Caco-2 (cell line): ENCODE measurements around the gene HOXA1. TPM values are rescaled to one million over a fixed set of nuclear protein-coding genes. Genes with fewer than 3 reads are reported as not detected.

Source experiments
- BruUV-seq: library from RNA; stranded (reverse); fragments of 400-500 nt; replicated peaks from 2 replicates; lab custom pipeline; 2021; lab: Mats Ljungman, UMichigan
- CTCF ChIA-PET: fragments of 300-600 bp; sonication (Branson Sonifier 250); formaldehyde crosslinking; loops from one replicate; lab custom pipeline; 2022; ENCODE audit warnings: antibody characterized with exemption; lab: Charles Lee
- POLR2A ChIA-PET: fragments of 300-600 bp; sonication (Branson Sonifier 250); formaldehyde crosslinking; loops from one replicate; lab custom pipeline; 2022; ENCODE audit warnings: antibody characterized with exemption; lab: Charles Lee
- DNase-seq, 2 experiments: peaks; one replicate each; pipeline versions ENCODE4 v3.0.0 to v3.0.0-alpha.2; 2020 to 2022
- H3K27me3 ChIP-seq: replicated peaks from 2 replicates; pipeline ENCODE4 v1.6.0; 2011; ENCODE audit warnings: low read length; ENCODE audit not compliant: control insufficient read depth, insufficient read depth
- H3K36me3 ChIP-seq: 2 replicates; pipeline ENCODE4 v1.5.1; 2011; ENCODE audit warnings: low read length; ENCODE audit not compliant: control insufficient read depth, insufficient read depth
- H3K4me1 ChIP-seq: fragments of 250-450 bp; sonication (Bioruptor Pico); 2 replicates; pipeline ENCODE4 v1.5.1; 2020; ENCODE audit warnings: mild to moderate bottlenecking
- H3K4me3 ChIP-seq: 2 replicates; pipeline ENCODE4 v1.5.1; 2011; ENCODE audit warnings: low read depth, mild to moderate bottlenecking, control low read depth, low read length
- H3K9me3 ChIP-seq: fragments of 250-450 bp; sonication (Bioruptor Pico); 2 replicates; pipeline ENCODE4 v1.5.1; 2020; ENCODE audit warnings: mild to moderate bottlenecking, moderate library complexity
- H3K27ac Mint-ChIP-seq: one replicate; pipeline ENCODE4 v1.8.0; 2022; ENCODE audit warnings: mixed read lengths; ENCODE audit not compliant: unreplicated experiment
- H3K27me3 Mint-ChIP-seq: one replicate; pipeline ENCODE4 v1.8.0; 2022; ENCODE audit warnings: mixed read lengths; ENCODE audit not compliant: insufficient read depth, unreplicated experiment
- H3K36me3 Mint-ChIP-seq: one replicate; pipeline ENCODE4 v1.8.0; 2022; ENCODE audit warnings: mild to moderate bottlenecking, mixed read lengths; ENCODE audit not compliant: insufficient read depth, unreplicated experiment
- H3K4me1 Mint-ChIP-seq: one replicate; pipeline ENCODE4 v1.8.0; 2022; ENCODE audit warnings: low read depth, mixed read lengths; ENCODE audit not compliant: unreplicated experiment
- H3K4me3 Mint-ChIP-seq: one replicate; pipeline ENCODE4 v1.8.0; 2022; ENCODE audit warnings: mild to moderate bottlenecking, moderate library complexity, mixed read lengths; ENCODE audit not compliant: unreplicated experiment
- H3K9me3 Mint-ChIP-seq: one replicate; pipeline ENCODE4 v1.8.0; 2022; ENCODE audit warnings: mixed read lengths; ENCODE audit not compliant: unreplicated experiment
- intact Hi-C: fragments of 100-400 bp; cut with micrococcal nuclease; formaldehyde crosslinking; loops from one replicate; pipeline ENCODE4 v1.10.0; 2022; ENCODE audit not compliant: unreplicated experiment
- total RNA-seq: library from RNA; stranded (reverse); gene quantifications from 2 replicates; pipeline ENCODE4 v1.2.3, GENCODE V29; 2022
- TF ChIP-seq, protein P1 (sequence below), 2 experiments: fragments of 200-600 bp in 1 of 2; IDR thresholded peaks; 1 replicate in 1 of 2; 2 replicates in 1 of 2; pipeline versions ENCODE4 v1.5.1 to v1.8.0; 2011 to 2022; ENCODE audit warnings: antibody characterized with exemption in 1 of 2, control low read depth in 1 of 2, inconsistent platforms in 1 of 2, low read depth in 1 of 2, low read length in 1 of 2, mild to moderate bottlenecking in 1 of 2, moderate library complexity in 1 of 2; ENCODE audit not compliant: insufficient read depth in 1 of 2, severe bottlenecking in 1 of 2, unreplicated experiment in 1 of 2

The HOXA1 gene
- total RNA-seq, 1 experiment from 2014 or later: 18.5 TPM

DNA sequence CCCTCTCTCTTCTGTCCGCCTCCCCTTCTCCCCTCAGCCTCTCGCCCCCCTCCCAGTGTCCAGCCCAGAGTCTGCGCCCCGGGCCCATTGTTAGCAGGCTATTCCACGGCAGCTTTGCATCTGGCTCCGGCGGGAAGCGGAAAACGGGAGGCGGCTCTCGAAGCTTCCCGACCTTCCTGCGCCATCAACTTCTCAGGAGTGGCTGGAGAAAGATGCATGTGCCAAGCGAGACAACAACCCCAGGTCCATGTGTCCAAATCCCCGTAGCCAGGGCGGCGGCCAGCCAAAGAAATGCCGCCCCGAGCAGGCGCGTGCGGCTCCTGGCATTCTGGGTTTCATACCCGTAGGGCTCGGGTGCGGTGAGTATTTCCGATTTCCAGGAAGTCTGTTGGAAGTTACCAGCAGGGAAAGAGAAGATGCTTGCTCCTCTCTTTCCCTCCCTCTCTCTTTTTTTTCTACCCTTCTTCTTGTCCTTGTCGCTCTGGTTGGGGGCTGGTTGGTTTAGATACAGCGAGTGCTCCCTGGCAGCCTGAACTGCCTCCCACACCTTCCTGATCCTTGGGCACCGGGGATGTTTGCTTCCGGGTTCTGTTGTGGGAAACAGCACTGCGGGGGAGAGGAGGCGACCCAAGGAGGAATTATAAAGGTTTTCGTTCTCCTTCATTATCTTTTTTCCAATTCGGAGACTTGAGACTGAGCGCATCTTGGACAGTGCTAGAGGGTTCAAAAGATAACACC is 7.9 kb upstream of the HOXA1 start:
- peaks cover 29% of the 10 kb centered on the region for H3K36me3 Mint-ChIP-seq
- H3K4me3 Mint-ChIP-seq: no peak overlapping the region
- H3K27ac Mint-ChIP-seq: no peak overlapping the region
- DNase-seq: no peak
- H3K4me1 Mint-ChIP-seq: no peaks in the 10 kb centered on the region
- ChIA-PET POLR2A (no interaction called here), CTCF (no interaction called here)
- Histone ChIP-seq H3K4me3 (no peak overlapping the region), H3K27me3 (no peaks in the 10 kb centered on the region), H3K9me3 (no peaks in the 10 kb centered on the region), H3K36me3 (no peaks in the 10 kb centered on the region), H3K4me1 (no peaks in the 10 kb centered on the region)
- H3K27me3 Mint-ChIP-seq: no peaks in the 10 kb centered on the region
- intact Hi-C loops: no loop called here
- H3K9me3 Mint-ChIP-seq: no peaks in the 10 kb centered on the region
- BruUV-seq: no TSS peak
- TF ChIP-seq, protein P1, sequence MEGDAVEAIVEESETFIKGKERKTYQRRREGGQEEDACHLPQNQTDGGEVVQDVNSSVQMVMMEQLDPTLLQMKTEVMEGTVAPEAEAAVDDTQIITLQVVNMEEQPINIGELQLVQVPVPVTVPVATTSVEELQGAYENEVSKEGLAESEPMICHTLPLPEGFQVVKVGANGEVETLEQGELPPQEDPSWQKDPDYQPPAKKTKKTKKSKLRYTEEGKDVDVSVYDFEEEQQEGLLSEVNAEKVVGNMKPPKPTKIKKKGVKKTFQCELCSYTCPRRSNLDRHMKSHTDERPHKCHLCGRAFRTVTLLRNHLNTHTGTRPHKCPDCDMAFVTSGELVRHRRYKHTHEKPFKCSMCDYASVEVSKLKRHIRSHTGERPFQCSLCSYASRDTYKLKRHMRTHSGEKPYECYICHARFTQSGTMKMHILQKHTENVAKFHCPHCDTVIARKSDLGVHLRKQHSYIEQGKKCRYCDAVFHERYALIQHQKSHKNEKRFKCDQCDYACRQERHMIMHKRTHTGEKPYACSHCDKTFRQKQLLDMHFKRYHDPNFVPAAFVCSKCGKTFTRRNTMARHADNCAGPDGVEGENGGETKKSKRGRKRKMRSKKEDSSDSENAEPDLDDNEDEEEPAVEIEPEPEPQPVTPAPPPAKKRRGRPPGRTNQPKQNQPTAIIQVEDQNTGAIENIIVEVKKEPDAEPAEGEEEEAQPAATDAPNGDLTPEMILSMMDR (IDR thresholded peaks at IDR 0.05; ENCODE audit: insufficient read depth in 1 of 2, low read depth in 1 of 2, low read length in 1 of 2, severe bottlenecking in 1 of 2, unreplicated experiment in 1 of 2): no peak

DNA sequence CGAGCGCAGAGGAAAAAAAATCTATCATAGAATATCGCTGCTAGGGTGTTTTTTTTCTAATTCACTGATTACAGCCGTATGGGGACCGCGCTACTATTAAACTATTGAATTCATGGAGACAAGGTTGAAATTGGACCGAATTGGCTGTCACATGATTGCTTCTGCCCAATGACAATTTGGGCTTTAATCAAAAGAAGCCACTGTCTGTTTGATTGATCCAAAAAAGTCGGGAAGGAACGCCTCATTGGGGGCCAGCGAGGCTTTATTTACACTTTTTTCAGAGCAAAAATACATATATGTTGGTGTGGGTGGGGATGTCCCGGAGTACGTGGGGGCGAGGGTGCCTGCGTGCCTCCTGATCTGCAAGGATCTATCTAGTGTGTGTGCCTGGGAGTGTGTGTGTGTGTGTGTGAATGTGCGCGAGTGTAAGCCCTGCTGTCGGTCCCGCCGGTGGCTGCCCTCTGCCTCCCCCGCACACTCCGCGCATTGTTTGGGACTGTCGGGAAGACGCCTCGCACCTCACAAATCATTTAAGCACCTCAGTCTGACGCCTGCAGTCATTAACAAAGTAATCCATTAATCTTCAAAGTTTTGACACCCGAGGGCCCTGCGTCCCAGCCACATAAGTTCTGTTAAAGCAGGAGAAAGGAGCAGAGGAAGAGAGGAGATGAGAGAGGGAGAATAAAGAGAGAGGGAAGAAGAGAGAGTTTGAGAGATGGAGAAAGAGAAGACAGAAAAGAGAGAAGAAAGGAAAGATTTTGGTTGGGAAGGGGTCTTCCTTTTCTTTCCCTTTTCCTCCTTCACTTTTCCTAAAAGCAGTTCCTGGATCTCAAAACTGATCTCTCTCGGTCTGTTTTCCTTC is 7.0 kb upstream of the HOXA1 start, which contains the start of gene HOXA2:
TSS of gene HOXA2 (minus strand) at position 103 of the 862 bp plus-strand sequence. CDS start 183 bp downstream, outside the sequence.
- Histone ChIP-seq H3K4me1 (peaks cover 5% of the 10 kb centered on the region), H3K36me3 (no peaks in the 10 kb centered on the region), H3K4me3 (no peak within 1 kb of the TSS), H3K27me3 (no peaks in the 10 kb centered on the region), H3K9me3 (no peaks in the 10 kb centered on the region)
- CTCF ChIA-PET: no interaction called here
- POLR2A ChIA-PET: no interaction called here
- intact Hi-C loops: no loop called here
- DNase-seq: no peak
- no peak within 1 kb of the TSS for H3K4me3 Mint-ChIP-seq
- BruUV-seq: no TSS peak
- H3K27ac Mint-ChIP-seq: no peak within 1 kb of the TSS
- TF ChIP-seq, protein P1 (IDR thresholded peaks at IDR 0.05; ENCODE audit: insufficient read depth in 1 of 2, low read depth in 1 of 2, low read length in 1 of 2, severe bottlenecking in 1 of 2, unreplicated experiment in 1 of 2): no peak
- peaks cover 7% of the 10 kb centered on the region for H3K4me1 Mint-ChIP-seq
- H3K27me3 Mint-ChIP-seq: no peaks in the 10 kb centered on the region
- H3K36me3 Mint-ChIP-seq: peaks cover 27% of the 10 kb centered on the region
- H3K9me3 Mint-ChIP-seq: no peaks in the 10 kb centered on the region

DNA sequence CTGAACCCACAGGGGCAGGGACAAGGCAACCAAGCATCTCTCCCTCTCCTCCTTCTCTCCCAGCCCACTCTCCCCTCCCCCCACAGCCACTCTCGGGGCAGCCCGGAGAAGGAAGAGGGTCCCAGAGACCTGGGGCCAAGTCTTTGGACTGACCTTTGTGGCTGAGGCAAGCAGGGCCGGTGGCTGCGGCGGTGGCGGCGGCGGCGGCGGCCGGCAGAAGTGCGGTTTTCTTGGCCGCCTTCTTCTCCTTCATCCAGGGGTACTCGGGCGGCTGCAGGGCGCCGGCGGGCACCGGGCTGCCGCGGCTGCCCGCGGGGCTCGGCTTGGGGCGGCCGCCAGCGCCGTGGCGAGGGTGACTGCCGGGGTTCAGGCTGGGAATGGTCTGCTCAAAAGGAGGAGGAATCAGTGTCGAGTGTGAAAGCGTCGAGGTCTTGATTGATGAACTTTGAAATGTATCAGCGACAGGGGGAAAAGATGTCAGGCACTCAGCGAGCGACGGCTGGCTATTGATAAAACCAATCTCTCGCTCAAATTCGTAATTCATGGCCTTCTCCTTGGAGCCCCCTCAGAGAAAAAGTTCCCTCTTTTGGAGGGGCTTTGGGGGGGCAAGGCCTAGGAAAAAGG is 6.3 kb upstream of the HOXA1 start:
- DNase-seq: no peak
- Histone ChIP-seq H3K4me1 (peaks cover 10% of the 10 kb centered on the region), H3K36me3 (no peaks in the 10 kb centered on the region), H3K4me3 (no peak overlapping the region), H3K27me3 (no peaks in the 10 kb centered on the region), H3K9me3 (no peaks in the 10 kb centered on the region)
- Mint-ChIP-seq H3K4me3 (no peak overlapping the region), H3K9me3 (no peaks in the 10 kb centered on the region), H3K36me3 (peaks cover 25% of the 10 kb centered on the region), H3K27me3 (no peaks in the 10 kb centered on the region), H3K4me1 (peaks cover 14% of the 10 kb centered on the region), H3K27ac (no peak overlapping the region)
- no TSS peak for BruUV-seq
- intact Hi-C loops: no loop called here
- TF ChIP-seq, protein P1 (IDR thresholded peaks at IDR 0.05; ENCODE audit: insufficient read depth in 1 of 2, low read depth in 1 of 2, low read length in 1 of 2, severe bottlenecking in 1 of 2, unreplicated experiment in 1 of 2): no peak
- CTCF ChIA-PET: no interaction called here
- POLR2A ChIA-PET: no interaction called here
